Upper lobe of right lung (tissue), 1 donor: ENCODE measurements around the gene KDM2B. TPM values are rescaled to one million over a fixed set of nuclear protein-coding genes. Genes with fewer than 3 reads are reported as not detected.

Source experiments
- ATAC-seq: fragments of 200-7000 bp; cut with Tn5 transposase; one replicate; pipeline ENCODE4 v1.9.1; 2020; ENCODE audit warnings: mild to moderate bottlenecking, moderate library complexity
- DNase-seq: peaks from one replicate; pipeline ENCODE4 v3.0.0-alpha.2; 2020
- H3K27ac ChIP-seq: fragments of 200-600 bp; one replicate; pipeline ENCODE4 v1.8.0; 2022
- H3K27me3 ChIP-seq: fragments of 200-600 bp; one replicate; pipeline ENCODE4 v1.8.0; 2022; ENCODE audit warnings: mild to moderate bottlenecking
- H3K36me3 ChIP-seq: fragments of 200-600 bp; one replicate; pipeline ENCODE4 v1.8.0; 2022
- H3K4me1 ChIP-seq: fragments of 200-600 bp; one replicate; pipeline ENCODE4 v1.8.0; 2022
- H3K4me3 ChIP-seq: fragments of 200-600 bp; one replicate; pipeline ENCODE4 v1.8.0; 2022; ENCODE audit warnings: mild to moderate bottlenecking
- H3K9me3 ChIP-seq: fragments of 200-600 bp; one replicate; pipeline ENCODE4 v1.8.0; 2022
- intact Hi-C: fragments of 100-400 bp; cut with DNase I; formaldehyde crosslinking; loops from one replicate; pipeline ENCODE4 v1.11.0; 2022
- total RNA-seq: library from RNA; stranded (reverse); fragmentation: NEBNext Ultra II Directional; extraction: Animal tissue kit (Norgen Biotek cat#: 25700); gene quantifications from one replicate; pipeline ENCODE4 v1.2.1, GENCODE V29; 2021
- TF ChIP-seq, protein P1 (sequence below): fragments of 200-600 bp; IDR thresholded peaks from one replicate; pipeline ENCODE4 v1.8.0; 2022; ENCODE audit warnings: antibody characterized with exemption
- donor health status: DM: no; HTN: yes; CAD: no; lungs with severe emphysema.

The KDM2B gene
- total RNA-seq, 1 donor from 2014 or later, result 35.4 TPM

GRCh38 chr12:121550974-121551634 lies 29.7 kb downstream of the KDM2B start:
- H3K4me1 ChIP-seq, result no peaks in the 10 kb centered on the region
- H3K27ac ChIP-seq, result no peak overlapping the region
- TF ChIP-seq, protein P1, sequence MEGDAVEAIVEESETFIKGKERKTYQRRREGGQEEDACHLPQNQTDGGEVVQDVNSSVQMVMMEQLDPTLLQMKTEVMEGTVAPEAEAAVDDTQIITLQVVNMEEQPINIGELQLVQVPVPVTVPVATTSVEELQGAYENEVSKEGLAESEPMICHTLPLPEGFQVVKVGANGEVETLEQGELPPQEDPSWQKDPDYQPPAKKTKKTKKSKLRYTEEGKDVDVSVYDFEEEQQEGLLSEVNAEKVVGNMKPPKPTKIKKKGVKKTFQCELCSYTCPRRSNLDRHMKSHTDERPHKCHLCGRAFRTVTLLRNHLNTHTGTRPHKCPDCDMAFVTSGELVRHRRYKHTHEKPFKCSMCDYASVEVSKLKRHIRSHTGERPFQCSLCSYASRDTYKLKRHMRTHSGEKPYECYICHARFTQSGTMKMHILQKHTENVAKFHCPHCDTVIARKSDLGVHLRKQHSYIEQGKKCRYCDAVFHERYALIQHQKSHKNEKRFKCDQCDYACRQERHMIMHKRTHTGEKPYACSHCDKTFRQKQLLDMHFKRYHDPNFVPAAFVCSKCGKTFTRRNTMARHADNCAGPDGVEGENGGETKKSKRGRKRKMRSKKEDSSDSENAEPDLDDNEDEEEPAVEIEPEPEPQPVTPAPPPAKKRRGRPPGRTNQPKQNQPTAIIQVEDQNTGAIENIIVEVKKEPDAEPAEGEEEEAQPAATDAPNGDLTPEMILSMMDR, result no peak
- H3K9me3 ChIP-seq, result no peaks in the 10 kb centered on the region
- H3K4me3 ChIP-seq, result no peak overlapping the region
- intact Hi-C loops, result loop anchor here (5.0 kb wide), 1 partner anchor 131 kb away; no protein-coding TSS in a partner anchor
- ATAC-seq (peak; percentile 63), DNase-seq (no peak)
- peaks cover 16% of the 10 kb centered on the region for H3K36me3 ChIP-seq
- no peaks in the 10 kb centered on the region for H3K27me3 ChIP-seq

- intact Hi-C loops, result no loop called here
- Histone ChIP-seq H3K27ac (no peak overlapping the region), H3K27me3 (no peaks in the 10 kb centered on the region), H3K9me3 (no peaks in the 10 kb centered on the region), H3K4me3 (no peak overlapping the region), H3K36me3 (peaks cover 16% of the 10 kb centered on the region), H3K4me1 (no peaks in the 10 kb centered on the region)
- ATAC-seq (no peak), DNase-seq (no peak)
- TF ChIP-seq, protein P1, result no peak
Measured at GRCh38 chr12:121549075-121549474, 31.7 kb downstream of the KDM2B start.

- intact Hi-C loops, result no loop called here
- Histone ChIP-seq H3K36me3 (peaks cover 16% of the 10 kb centered on the region), H3K4me3 (no peak overlapping the region)
Measured at GRCh38 chr12:121545480-121545879, 35.3 kb downstream of the KDM2B start.

GRCh38 chr12:121543786-121544185 lies 37.0 kb downstream of the KDM2B start:
- no peaks in the 10 kb centered on the region for H3K9me3 ChIP-seq
- ATAC-seq, result peak; percentile 30
- TF ChIP-seq, protein P1, result no peak
- no peak overlapping the region for H3K27ac ChIP-seq
- H3K36me3 ChIP-seq, result peaks cover 11% of the 10 kb centered on the region
- no peak for DNase-seq
- no peaks in the 10 kb centered on the region for H3K27me3 ChIP-seq
- no peak overlapping the region for H3K4me3 ChIP-seq
- H3K4me1 ChIP-seq, result peaks cover under 1% of the 10 kb centered on the region
- intact Hi-C loops, result no loop called here

More at GRCh38 chr12:121545480-121545879, 35.3 kb downstream of the KDM2B start:
- no peaks in the 10 kb centered on the region for H3K4me1 ChIP-seq
- ATAC-seq, result no peak
- H3K27me3 ChIP-seq, result no peaks in the 10 kb centered on the region
- no peaks in the 10 kb centered on the region for H3K9me3 ChIP-seq
- no peak for DNase-seq
- H3K27ac ChIP-seq, result no peak overlapping the region
- TF ChIP-seq, protein P1, result no peak

DNA sequence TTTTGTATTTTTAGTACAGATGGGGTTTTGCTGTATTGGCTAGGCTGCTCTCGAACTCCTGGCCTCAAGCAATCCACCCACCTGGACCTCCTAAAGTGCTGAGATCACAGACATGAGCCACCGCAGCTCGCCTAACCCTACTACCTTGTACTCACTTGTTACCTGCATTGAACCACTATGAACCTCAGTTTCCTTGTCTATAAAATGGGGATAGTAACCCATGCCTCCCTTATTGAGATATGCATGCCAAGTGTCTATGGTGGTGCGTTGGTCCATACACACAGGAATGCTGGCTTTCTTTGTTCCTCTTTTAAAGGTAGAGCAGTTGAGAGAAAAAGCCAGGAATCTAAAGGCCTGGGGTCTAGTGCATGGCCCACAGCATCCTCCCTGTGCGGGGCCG lies 40.9 kb downstream of the KDM2B start:
- Histone ChIP-seq H3K36me3 (no peaks in the 10 kb centered on the region), H3K4me1 (peaks cover 23% of the 10 kb centered on the region), H3K9me3 (no peaks in the 10 kb centered on the region), H3K4me3 (no peak overlapping the region), H3K27me3 (no peaks in the 10 kb centered on the region), H3K27ac (no peak overlapping the region)
- intact Hi-C loops, result no loop called here
- DNase-seq, result no peak
- TF ChIP-seq, protein P1, result no peak
- ATAC-seq, result no peak
